PC-9 (cell line): ENCODE results near the gene MBD2.

Source experiments
- CTCF ChIP-seq: fragments of 200-600 bp; sonication (generic); conservative IDR thresholded peaks from 2 replicates; pipeline ENCODE4 v1.6.1; 2017; ENCODE audit warnings: mixed run types, antibody characterized with exemption, mild to moderate bottlenecking, moderate library complexity
- EZH2 ChIP-seq: fragments of 200-600 bp; sonication (generic); IDR thresholded peaks from 2 replicates; pipeline ENCODE4 v1.8.0; 2017; ENCODE audit warnings: antibody characterized with exemption, low read depth

DNA sequence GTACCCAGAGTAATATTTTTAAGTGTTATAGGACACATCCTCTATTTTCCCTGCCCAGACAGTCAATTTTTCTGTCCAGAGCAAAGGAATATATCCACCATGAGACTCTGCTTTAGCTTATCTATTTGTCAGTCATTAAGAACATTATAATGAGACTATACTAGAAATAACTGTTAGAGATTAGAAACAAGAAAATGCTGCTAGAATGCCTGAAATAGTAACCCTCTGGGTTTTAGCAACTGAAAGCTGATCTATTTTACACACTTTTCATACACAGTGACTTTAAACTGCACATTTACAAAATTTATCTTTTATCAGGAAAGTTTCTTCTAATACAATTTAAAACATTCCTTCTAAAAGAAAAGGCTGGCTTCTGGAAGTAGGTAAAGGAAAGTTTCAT lies 39.6 kb downstream of the MBD2 start:
- TF ChIP-seq EZH2 (no peak), CTCF (no peak)
